Panc1 (cell line): ENCODE measurements around the gene LPIN1. TPM values are rescaled to one million over a fixed set of nuclear protein-coding genes. Genes with fewer than 3 reads are reported as not detected.
"Not testable (repeated sequence)": the region's sequence is repeated elsewhere in the genome, so short reads cannot be mapped to it uniquely, and the experiment has no call there.

ENCODE experiments used
- ATAC-seq: fragments of 200-7000 bp; cut with Tn5 transposase; 2 replicates; pipeline ENCODE4 v1.9.1; 2020; ENCODE audit warnings: mild to moderate bottlenecking, moderate library complexity
- BruUV-seq: library from RNA; stranded (reverse); fragments of 400-500 nt; replicated peaks from 2 replicates; lab custom pipeline; 2021; lab: Mats Ljungman, UMichigan
- CTCF ChIA-PET: fragments of 300-600 bp; sonication (Branson Sonifier 250); formaldehyde crosslinking; loops from one replicate; lab custom pipeline; 2022; ENCODE audit warnings: antibody characterized with exemption; lab: Charles Lee
- POLR2A ChIA-PET: fragments of 300-600 bp; sonication (Branson Sonifier 250); formaldehyde crosslinking; loops from one replicate; lab custom pipeline; 2022; ENCODE audit warnings: antibody characterized with exemption; lab: Charles Lee
- DNase-seq: peaks from one replicate; pipeline ENCODE4 v3.0.0-alpha.2; 2010; ENCODE audit warnings: low read depth, low spot score
- H3K27ac ChIP-seq: 2 replicates; pipeline ENCODE4 v1.5.1; 2011; ENCODE audit warnings: mild to moderate bottlenecking, low read length, inconsistent platforms
- H3K27me3 ChIP-seq: fragments of 200-500 bp; sonication (Bioruptor generic); 2 replicates; pipeline ENCODE4 v1.6.0; 2014; ENCODE audit warnings: low read length, inconsistent platforms; ENCODE audit not compliant: control insufficient read depth, insufficient read depth
- H3K36me3 ChIP-seq: fragments of 200-500 bp; sonication (Bioruptor generic); 2 replicates; pipeline ENCODE4 v1.5.1; 2014; ENCODE audit warnings: inconsistent platforms, mild to moderate bottlenecking, low read length, moderate library complexity; ENCODE audit not compliant: control insufficient read depth, insufficient read depth
- H3K4me1 ChIP-seq: 2 replicates; pipeline ENCODE4 v1.5.1; 2011; ENCODE audit warnings: inconsistent platforms, mild to moderate bottlenecking, low read length, moderate library complexity; ENCODE audit not compliant: control insufficient read depth, insufficient read depth
- H3K4me3 ChIP-seq, 2 experiments: 2 replicates each; pipeline ENCODE4 v1.5.1; 2011 to 2012; ENCODE audit warnings: low read depth in 2 of 2, low read length in 2 of 2, mild to moderate bottlenecking in 2 of 2, inconsistent platforms in 1 of 2, moderate library complexity in 1 of 2
- H3K9me3 ChIP-seq: fragments of 200-500 bp; sonication (Bioruptor generic); 2 replicates; pipeline ENCODE4 v1.5.1; 2014; ENCODE audit warnings: low read depth, mild to moderate bottlenecking, inconsistent platforms, low read length, moderate library complexity; ENCODE audit not compliant: control insufficient read depth, insufficient read depth
- POLR2AphosphoS5 ChIP-seq: IDR thresholded peaks from 2 replicates; pipeline ENCODE4 v1.6.1; 2012; ENCODE audit warnings: mild to moderate bottlenecking, low read depth, low read length, moderate library complexity
- SIN3A ChIP-seq: IDR thresholded peaks from 2 replicates; pipeline ENCODE4 v1.6.1; 2012; ENCODE audit warnings: low read depth, mild to moderate bottlenecking, low read length, moderate library complexity, borderline replicate concordance; ENCODE audit not compliant: insufficient read depth
- TCF7L2 ChIP-seq: IDR thresholded peaks from 2 replicates; pipeline ENCODE4 v1.6.1; 2011; ENCODE audit warnings: mild to moderate bottlenecking, low read depth, low read length, inconsistent platforms
- in situ Hi-C: cut with HindIII; loops from 2 replicates; pipeline ENCODE4 v1.10.0; 2016; ENCODE audit warnings: low sequenced_read_pairs, low pct_unique_long_range_greater_than_20kb
- intact Hi-C: fragments of 100-400 bp; cut with micrococcal nuclease; formaldehyde crosslinking; loops from one replicate; pipeline ENCODE4 v1.10.0; 2022; ENCODE audit not compliant: unreplicated experiment
- total RNA-seq: library from RNA; stranded (reverse); gene quantifications from one replicate; pipeline ENCODE4 v1.2.1, GENCODE V29; 2021; ENCODE audit not compliant: unreplicated experiment
- TF ChIP-seq, protein P1 (sequence below), 2 experiments: IDR thresholded peaks; 2 replicates each; pipeline ENCODE4 v1.6.1; 2011 to 2012; ENCODE audit warnings: low read depth in 2 of 2, control low read depth in 1 of 2, low read length in 1 of 2, mild to moderate bottlenecking in 1 of 2, moderate library complexity in 1 of 2; ENCODE audit not compliant: insufficient read depth in 1 of 2
- TF ChIP-seq, protein P2 (sequence below): fragments of 450-650 bp; IDR thresholded peaks from 2 replicates; pipeline ENCODE4 v1.5.1; 2017; ENCODE audit warnings: mild to moderate bottlenecking

Gene LPIN1
- total RNA-seq, 1 experiment from 2014 or later = 51.8 TPM

DNA sequence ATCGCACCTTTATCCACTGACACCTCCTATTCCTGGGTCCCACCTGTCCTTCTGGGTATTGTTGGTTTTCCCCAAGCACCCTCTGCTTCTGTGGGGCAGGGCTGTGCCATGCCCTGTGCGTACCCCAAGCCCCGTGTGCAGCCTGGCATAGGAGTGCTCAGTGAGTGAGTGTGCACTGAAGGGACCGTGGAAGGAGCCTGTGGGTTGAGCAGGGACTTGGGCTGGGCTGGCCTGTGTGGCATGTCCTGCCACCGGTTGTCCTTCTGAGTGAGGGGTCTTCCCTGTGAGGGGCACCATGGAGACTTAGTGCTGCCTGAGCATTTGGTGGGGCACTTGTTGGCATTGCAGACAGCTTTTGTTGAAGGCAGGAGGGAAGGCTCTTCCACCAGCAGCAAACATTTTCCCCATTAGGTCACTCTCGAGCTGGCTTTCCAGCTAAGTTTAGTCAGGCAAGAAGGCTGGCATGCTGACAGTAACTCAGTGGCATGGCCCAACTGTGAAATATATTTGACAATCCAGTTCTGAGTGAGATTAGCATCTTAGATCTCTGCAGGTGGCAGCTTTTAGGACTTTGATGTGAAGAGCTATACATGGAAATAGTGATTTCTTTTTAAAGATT, 64.7 kb downstream of the LPIN1 start:
- Histone ChIP-seq H3K27ac (no peak overlapping the region), H3K36me3 (peaks cover 6% of the 10 kb centered on the region), H3K27me3 (no peaks in the 10 kb centered on the region), H3K4me1 (no peaks in the 10 kb centered on the region), H3K4me3 (no peak overlapping the region), H3K9me3 (no peaks in the 10 kb centered on the region)
- TF ChIP-seq SIN3A (no peak), POLR2AphosphoS5 (no peak), TCF7L2 (no peak)
- TF ChIP-seq, protein P1, sequence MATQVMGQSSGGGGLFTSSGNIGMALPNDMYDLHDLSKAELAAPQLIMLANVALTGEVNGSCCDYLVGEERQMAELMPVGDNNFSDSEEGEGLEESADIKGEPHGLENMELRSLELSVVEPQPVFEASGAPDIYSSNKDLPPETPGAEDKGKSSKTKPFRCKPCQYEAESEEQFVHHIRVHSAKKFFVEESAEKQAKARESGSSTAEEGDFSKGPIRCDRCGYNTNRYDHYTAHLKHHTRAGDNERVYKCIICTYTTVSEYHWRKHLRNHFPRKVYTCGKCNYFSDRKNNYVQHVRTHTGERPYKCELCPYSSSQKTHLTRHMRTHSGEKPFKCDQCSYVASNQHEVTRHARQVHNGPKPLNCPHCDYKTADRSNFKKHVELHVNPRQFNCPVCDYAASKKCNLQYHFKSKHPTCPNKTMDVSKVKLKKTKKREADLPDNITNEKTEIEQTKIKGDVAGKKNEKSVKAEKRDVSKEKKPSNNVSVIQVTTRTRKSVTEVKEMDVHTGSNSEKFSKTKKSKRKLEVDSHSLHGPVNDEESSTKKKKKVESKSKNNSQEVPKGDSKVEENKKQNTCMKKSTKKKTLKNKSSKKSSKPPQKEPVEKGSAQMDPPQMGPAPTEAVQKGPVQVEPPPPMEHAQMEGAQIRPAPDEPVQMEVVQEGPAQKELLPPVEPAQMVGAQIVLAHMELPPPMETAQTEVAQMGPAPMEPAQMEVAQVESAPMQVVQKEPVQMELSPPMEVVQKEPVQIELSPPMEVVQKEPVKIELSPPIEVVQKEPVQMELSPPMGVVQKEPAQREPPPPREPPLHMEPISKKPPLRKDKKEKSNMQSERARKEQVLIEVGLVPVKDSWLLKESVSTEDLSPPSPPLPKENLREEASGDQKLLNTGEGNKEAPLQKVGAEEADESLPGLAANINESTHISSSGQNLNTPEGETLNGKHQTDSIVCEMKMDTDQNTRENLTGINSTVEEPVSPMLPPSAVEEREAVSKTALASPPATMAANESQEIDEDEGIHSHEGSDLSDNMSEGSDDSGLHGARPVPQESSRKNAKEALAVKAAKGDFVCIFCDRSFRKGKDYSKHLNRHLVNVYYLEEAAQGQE (IDR thresholded peaks at IDR 0.05; ENCODE audit: insufficient read depth in 1 of 2, low read depth in 2 of 2, low read length in 1 of 2) = no peak
- TF ChIP-seq, protein P2, sequence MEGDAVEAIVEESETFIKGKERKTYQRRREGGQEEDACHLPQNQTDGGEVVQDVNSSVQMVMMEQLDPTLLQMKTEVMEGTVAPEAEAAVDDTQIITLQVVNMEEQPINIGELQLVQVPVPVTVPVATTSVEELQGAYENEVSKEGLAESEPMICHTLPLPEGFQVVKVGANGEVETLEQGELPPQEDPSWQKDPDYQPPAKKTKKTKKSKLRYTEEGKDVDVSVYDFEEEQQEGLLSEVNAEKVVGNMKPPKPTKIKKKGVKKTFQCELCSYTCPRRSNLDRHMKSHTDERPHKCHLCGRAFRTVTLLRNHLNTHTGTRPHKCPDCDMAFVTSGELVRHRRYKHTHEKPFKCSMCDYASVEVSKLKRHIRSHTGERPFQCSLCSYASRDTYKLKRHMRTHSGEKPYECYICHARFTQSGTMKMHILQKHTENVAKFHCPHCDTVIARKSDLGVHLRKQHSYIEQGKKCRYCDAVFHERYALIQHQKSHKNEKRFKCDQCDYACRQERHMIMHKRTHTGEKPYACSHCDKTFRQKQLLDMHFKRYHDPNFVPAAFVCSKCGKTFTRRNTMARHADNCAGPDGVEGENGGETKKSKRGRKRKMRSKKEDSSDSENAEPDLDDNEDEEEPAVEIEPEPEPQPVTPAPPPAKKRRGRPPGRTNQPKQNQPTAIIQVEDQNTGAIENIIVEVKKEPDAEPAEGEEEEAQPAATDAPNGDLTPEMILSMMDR = no peak
- BruUV-seq = no TSS peak
- ChIA-PET POLR2A (no interaction called here), CTCF (interaction anchor here (0.5 kb wide), 1 partner anchor 18 kb away, joined by 4 read pairs; no protein-coding TSS in a partner anchor)
- DNase-seq (no peak), ATAC-seq (no peak)
- intact Hi-C loops = no loop called here
- in situ Hi-C loops = no loop called here

DNA sequence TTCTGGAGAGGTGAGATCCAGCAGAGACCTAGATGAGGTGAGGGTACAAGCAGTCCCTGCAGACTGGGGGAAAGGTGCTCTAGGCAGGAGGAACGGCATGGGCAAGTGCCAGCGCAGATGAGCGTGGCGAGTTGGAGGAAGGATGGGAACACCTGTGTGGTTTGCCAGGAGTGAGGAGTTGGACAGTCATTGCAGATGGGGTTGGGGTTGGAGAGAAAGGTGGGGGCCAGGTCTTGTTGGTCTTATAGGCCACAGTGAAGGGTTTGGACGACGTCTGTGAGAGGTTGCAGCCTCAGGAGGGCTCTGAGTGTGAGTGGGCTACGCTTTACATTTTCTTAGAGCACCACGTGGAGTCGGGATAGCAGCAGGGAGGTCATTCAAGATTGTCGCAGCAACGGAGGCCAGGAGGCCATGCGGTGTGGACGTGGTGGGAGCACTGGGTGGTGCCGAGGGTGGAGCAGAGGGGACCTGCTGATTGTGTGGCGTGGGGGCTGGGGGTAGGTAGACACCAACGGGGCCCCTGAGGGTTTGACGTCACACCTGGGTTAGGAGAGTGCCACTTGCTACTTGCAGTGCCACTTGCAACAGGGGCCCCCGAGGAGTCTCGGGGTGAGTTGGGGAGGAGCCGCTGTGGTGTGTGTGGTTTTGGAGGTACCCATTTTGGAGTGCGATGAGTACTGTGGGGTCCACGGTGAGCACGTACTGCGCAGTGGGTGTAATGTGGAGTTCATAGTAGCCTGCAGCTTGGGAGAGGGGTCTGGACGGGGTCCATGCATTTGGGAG, 66.2 kb downstream of the LPIN1 start:
- ATAC-seq (no peak), DNase-seq (no peak)
- H3K27ac ChIP-seq = no peak overlapping the region
- no peaks in the 10 kb centered on the region for H3K27me3 ChIP-seq
- H3K36me3 ChIP-seq = peaks cover 2% of the 10 kb centered on the region; the same call in 1 of the 2 replicates
- no peaks in the 10 kb centered on the region for H3K4me1 ChIP-seq
- no peaks in the 10 kb centered on the region for H3K9me3 ChIP-seq
- ChIA-PET POLR2A (no interaction called here), CTCF (no interaction called here)
- H3K4me3 ChIP-seq = no peak overlapping the region
- intact Hi-C loops (no loop called here), in situ Hi-C loops (no loop called here)
- BruUV-seq = no TSS peak
- TF ChIP-seq TCF7L2 = no peak
- TF ChIP-seq POLR2AphosphoS5 = no peak
- TF ChIP-seq, protein P1 (IDR thresholded peaks at IDR 0.05; ENCODE audit: insufficient read depth in 1 of 2, low read depth in 2 of 2, low read length in 1 of 2) = no peak
- no peak for TF ChIP-seq SIN3A
- TF ChIP-seq, protein P2 = no peak

DNA sequence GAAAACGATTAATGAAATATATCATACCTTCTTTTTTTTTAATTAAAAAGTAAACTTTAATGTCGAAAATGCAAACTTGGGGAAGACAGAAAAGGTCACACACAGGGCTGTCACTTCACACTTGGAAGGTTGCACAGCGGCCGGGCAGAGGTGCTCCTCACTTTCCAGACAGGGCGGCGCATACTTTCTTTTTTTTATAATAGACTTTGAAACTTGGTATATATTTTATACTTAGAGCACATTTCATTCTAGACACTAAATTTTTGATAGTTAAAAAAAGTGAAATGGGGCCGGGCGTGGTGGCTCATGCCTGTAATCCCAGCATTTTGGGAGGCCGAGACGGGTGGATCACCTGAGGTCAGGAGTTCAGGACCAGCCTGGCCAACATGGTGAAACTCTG, 66.9 kb downstream of the LPIN1 start:
- H3K9me3 ChIP-seq, H3K4me1 ChIP-seq, in situ Hi-C loops, H3K4me3 ChIP-seq, CTCF ChIA-PET, BruUV-seq, H3K27me3 ChIP-seq, intact Hi-C loops, DNase-seq, POLR2A ChIA-PET, H3K36me3 ChIP-seq, ATAC-seq, H3K27ac ChIP-seq: not testable (repeated sequence)
